HEK293 (cell line): Measurements from ENCODE around the gene BORCS8.

Experiments
- ZNF10 ChIP-seq: fragments of 450-650 bp; formaldehyde crosslinking; IDR thresholded peaks from 2 replicates; pipeline ENCODE4 v1.5.1; 2017; ENCODE audit warnings: missing biosample characterization, missing genetic modification characterization
- ZNF324 ChIP-seq: fragments of 450-650 bp; formaldehyde crosslinking; IDR thresholded peaks from 2 replicates; pipeline ENCODE4 v1.5.1; 2016; ENCODE audit warnings: missing biosample characterization, missing genetic modification characterization
- ZNF426 ChIP-seq: fragments of 450-650 bp; formaldehyde crosslinking; IDR thresholded peaks from 2 replicates; pipeline ENCODE4 v1.5.1; 2017; ENCODE audit warnings: missing biosample characterization, missing genetic modification characterization, mild to moderate bottlenecking, inconsistent platforms, moderate library complexity
- ZNF558 ChIP-seq: fragments of 450-650 bp; formaldehyde crosslinking; IDR thresholded peaks from 2 replicates; pipeline ENCODE4 v1.5.1; 2016; ENCODE audit warnings: missing biosample characterization, missing genetic modification characterization
- ZNF707 ChIP-seq: fragments of 450-650 bp; formaldehyde crosslinking; IDR thresholded peaks from 2 replicates; pipeline ENCODE4 v1.5.1; 2016; ENCODE audit warnings: missing biosample characterization, missing genetic modification characterization
- ZNF777 ChIP-seq: fragments of 450-650 bp; formaldehyde crosslinking; IDR thresholded peaks from 2 replicates; pipeline ENCODE4 v1.5.1; 2017; ENCODE audit warnings: missing biosample characterization, missing genetic modification characterization, borderline replicate concordance
- TF ChIP-seq, protein P1 (sequence below): sonication (generic); formaldehyde crosslinking; IDR thresholded peaks from 2 replicates; pipeline ENCODE4 v1.8.1; 2022; ENCODE audit warnings: mild to moderate bottlenecking, moderate library complexity, missing genetic modification reagents
- TF ChIP-seq, protein P2 (sequence below): fragments of 450-650 bp; formaldehyde crosslinking; IDR thresholded peaks from 2 replicates; pipeline ENCODE4 v1.5.1; 2016; ENCODE audit warnings: missing biosample characterization, missing genetic modification characterization
- TF ChIP-seq, protein P3 (sequence below): fragments of 450-650 bp; formaldehyde crosslinking; IDR thresholded peaks from 2 replicates; pipeline ENCODE4 v1.5.1; 2016; ENCODE audit warnings: missing biosample characterization, missing genetic modification characterization
- TF ChIP-seq, protein P4 (sequence below): fragments of 450-650 bp; formaldehyde crosslinking; IDR thresholded peaks from 2 replicates; pipeline ENCODE4 v1.5.1; 2016; ENCODE audit warnings: missing biosample characterization, missing genetic modification characterization, low read depth

DNA sequence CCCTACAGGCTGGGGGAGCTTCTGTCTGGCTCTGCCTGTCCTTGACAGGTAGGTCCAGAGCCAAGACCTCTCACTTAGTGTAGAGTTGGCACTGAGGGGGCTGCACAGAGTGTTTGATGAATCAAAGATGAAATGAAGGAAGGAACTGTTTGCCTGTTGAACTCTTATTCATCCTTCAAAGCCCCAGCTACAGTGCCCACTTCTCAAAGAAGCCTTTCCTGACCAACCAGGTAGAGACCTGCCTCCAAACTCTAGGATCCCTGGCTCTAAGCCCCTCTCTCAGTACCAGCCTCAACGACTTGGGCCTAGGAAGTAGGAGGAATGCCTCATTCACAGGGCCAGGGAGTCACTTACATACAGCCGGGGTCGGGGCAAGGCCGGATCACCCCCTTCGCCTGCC, 44.6 kb downstream of the BORCS8 start:
- TF ChIP-seq ZNF707 (tag by site-specific recombination) (no peak), ZNF324 (no peak), ZNF10 (tag by site-specific recombination) (no peak), ZNF558 (tag by site-specific recombination) (no peak), ZNF426 (no peak), ZNF777 (tag by site-specific recombination) (no peak)
- TF ChIP-seq, protein P1, sequence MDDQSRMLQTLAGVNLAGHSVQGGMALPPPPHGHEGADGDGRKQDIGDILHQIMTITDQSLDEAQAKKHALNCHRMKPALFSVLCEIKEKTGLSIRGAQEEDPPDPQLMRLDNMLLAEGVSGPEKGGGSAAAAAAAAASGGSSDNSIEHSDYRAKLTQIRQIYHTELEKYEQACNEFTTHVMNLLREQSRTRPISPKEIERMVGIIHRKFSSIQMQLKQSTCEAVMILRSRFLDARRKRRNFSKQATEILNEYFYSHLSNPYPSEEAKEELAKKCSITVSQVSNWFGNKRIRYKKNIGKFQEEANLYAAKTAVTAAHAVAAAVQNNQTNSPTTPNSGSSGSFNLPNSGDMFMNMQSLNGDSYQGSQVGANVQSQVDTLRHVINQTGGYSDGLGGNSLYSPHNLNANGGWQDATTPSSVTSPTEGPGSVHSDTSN (CRISPR knock-in tag) = no peak
- TF ChIP-seq, protein P2, sequence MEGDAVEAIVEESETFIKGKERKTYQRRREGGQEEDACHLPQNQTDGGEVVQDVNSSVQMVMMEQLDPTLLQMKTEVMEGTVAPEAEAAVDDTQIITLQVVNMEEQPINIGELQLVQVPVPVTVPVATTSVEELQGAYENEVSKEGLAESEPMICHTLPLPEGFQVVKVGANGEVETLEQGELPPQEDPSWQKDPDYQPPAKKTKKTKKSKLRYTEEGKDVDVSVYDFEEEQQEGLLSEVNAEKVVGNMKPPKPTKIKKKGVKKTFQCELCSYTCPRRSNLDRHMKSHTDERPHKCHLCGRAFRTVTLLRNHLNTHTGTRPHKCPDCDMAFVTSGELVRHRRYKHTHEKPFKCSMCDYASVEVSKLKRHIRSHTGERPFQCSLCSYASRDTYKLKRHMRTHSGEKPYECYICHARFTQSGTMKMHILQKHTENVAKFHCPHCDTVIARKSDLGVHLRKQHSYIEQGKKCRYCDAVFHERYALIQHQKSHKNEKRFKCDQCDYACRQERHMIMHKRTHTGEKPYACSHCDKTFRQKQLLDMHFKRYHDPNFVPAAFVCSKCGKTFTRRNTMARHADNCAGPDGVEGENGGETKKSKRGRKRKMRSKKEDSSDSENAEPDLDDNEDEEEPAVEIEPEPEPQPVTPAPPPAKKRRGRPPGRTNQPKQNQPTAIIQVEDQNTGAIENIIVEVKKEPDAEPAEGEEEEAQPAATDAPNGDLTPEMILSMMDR (tag by site-specific recombination) = no peak
- TF ChIP-seq, protein P3, sequence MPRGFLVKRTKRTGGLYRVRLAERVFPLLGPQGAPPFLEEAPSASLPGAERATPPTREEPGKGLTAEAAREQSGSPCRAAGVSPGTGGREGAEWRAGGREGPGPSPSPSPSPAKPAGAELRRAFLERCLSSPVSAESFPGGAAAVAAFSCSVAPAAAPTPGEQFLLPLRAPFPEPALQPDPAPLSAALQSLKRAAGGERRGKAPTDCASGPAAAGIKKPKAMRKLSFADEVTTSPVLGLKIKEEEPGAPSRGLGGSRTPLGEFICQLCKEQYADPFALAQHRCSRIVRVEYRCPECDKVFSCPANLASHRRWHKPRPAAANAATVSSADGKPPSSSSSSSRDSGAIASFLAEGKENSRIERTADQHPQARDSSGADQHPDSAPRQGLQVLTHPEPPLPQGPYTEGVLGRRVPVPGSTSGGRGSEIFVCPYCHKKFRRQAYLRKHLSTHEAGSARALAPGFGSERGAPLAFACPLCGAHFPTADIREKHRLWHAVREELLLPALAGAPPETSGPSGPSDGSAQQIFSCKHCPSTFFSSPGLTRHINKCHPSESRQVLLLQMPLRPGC (tag by site-specific recombination) = no peak
- TF ChIP-seq, protein P4, sequence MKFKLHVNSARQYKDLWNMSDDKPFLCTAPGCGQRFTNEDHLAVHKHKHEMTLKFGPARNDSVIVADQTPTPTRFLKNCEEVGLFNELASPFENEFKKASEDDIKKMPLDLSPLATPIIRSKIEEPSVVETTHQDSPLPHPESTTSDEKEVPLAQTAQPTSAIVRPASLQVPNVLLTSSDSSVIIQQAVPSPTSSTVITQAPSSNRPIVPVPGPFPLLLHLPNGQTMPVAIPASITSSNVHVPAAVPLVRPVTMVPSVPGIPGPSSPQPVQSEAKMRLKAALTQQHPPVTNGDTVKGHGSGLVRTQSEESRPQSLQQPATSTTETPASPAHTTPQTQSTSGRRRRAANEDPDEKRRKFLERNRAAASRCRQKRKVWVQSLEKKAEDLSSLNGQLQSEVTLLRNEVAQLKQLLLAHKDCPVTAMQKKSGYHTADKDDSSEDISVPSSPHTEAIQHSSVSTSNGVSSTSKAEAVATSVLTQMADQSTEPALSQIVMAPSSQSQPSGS = no peak
